PC-9 (cell line): ENCODE data around the gene TGFBI.

Experiments used
- EZH2 ChIP-seq: fragments of 200-600 bp; sonication (generic); IDR thresholded peaks from 2 replicates; pipeline ENCODE4 v1.8.0; 2017; ENCODE audit warnings: antibody characterized with exemption, low read depth
- TF ChIP-seq, protein P1 (sequence below): fragments of 200-600 bp; sonication (generic); conservative IDR thresholded peaks from 2 replicates; pipeline ENCODE4 v1.6.1; 2017; ENCODE audit warnings: mixed run types, antibody characterized with exemption, mild to moderate bottlenecking, moderate library complexity

GRCh38 chr5:136028782-136029742 is at the start of gene TGFBI:
- TF ChIP-seq, protein P1, sequence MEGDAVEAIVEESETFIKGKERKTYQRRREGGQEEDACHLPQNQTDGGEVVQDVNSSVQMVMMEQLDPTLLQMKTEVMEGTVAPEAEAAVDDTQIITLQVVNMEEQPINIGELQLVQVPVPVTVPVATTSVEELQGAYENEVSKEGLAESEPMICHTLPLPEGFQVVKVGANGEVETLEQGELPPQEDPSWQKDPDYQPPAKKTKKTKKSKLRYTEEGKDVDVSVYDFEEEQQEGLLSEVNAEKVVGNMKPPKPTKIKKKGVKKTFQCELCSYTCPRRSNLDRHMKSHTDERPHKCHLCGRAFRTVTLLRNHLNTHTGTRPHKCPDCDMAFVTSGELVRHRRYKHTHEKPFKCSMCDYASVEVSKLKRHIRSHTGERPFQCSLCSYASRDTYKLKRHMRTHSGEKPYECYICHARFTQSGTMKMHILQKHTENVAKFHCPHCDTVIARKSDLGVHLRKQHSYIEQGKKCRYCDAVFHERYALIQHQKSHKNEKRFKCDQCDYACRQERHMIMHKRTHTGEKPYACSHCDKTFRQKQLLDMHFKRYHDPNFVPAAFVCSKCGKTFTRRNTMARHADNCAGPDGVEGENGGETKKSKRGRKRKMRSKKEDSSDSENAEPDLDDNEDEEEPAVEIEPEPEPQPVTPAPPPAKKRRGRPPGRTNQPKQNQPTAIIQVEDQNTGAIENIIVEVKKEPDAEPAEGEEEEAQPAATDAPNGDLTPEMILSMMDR, result no peak
- TF ChIP-seq EZH2, result no peak
